WTC11 (cell line): ENCODE data around the gene GNPDA1.

ENCODE experiments used
- ATF1 ChIP-seq: sonication (generic); formaldehyde crosslinking; IDR thresholded peaks from 2 replicates; pipeline ENCODE4 v1.8.1; 2023; ENCODE audit warnings: mild to moderate bottlenecking, moderate library complexity, missing genetic modification reagents
- CBFB ChIP-seq: sonication (generic); formaldehyde crosslinking; IDR thresholded peaks from 2 replicates; pipeline ENCODE4 v1.8.1; 2022; ENCODE audit warnings: mild to moderate bottlenecking, low read depth, missing genetic modification reagents
- GRHL2 ChIP-seq: fragments of 250-450 bp; sonication (Bioruptor Pico); IDR thresholded peaks from 2 replicates; pipeline ENCODE4 v1.8.0; 2022; ENCODE audit warnings: mild to moderate bottlenecking, moderate library complexity; ENCODE audit not compliant: insufficient replicate concordance, severe bottlenecking
- NR2C2 ChIP-seq: sonication (generic); formaldehyde crosslinking; IDR thresholded peaks from 2 replicates; pipeline ENCODE4 v1.8.0; 2022; ENCODE audit warnings: mild to moderate bottlenecking, missing genetic modification reagents
- SMAD3 ChIP-seq: sonication (generic); formaldehyde crosslinking; IDR thresholded peaks from 2 replicates; pipeline ENCODE4 v1.8.0; 2022; ENCODE audit warnings: missing genetic modification reagents, mild to moderate bottlenecking, borderline replicate concordance
- ZNF121 ChIP-seq: sonication (generic); formaldehyde crosslinking; IDR thresholded peaks from 2 replicates; pipeline ENCODE4 v1.8.0; 2023; ENCODE audit warnings: missing genetic modification reagents
- ZNF232 ChIP-seq: sonication (generic); formaldehyde crosslinking; IDR thresholded peaks from 2 replicates; pipeline ENCODE4 v1.8.0; 2022; ENCODE audit warnings: mild to moderate bottlenecking, missing genetic modification reagents
- ZNF263 ChIP-seq: sonication (generic); formaldehyde crosslinking; IDR thresholded peaks from 2 replicates; pipeline ENCODE4 v1.8.1; 2022; ENCODE audit warnings: low read depth, mild to moderate bottlenecking, moderate library complexity, missing genetic modification reagents
- TF ChIP-seq, protein P1 (sequence below): sonication (generic); formaldehyde crosslinking; IDR thresholded peaks from 2 replicates; pipeline ENCODE4 v1.8.0; 2022; ENCODE audit warnings: mild to moderate bottlenecking, missing genetic modification reagents
- TF ChIP-seq, protein P2 (sequence below): fragments of 200-600 bp; IDR thresholded peaks from 2 replicates; pipeline ENCODE4 v1.8.0; 2022; ENCODE audit warnings: antibody characterized with exemption
- TF ChIP-seq, protein P3 (sequence below): sonication (generic); formaldehyde crosslinking; IDR thresholded peaks from 2 replicates; pipeline ENCODE4 v1.8.1; 2023; ENCODE audit warnings: mild to moderate bottlenecking, missing genetic modification reagents
- TF ChIP-seq, protein P4 (sequence below): sonication (generic); formaldehyde crosslinking; IDR thresholded peaks from 2 replicates; pipeline ENCODE4 v1.8.0; 2022; ENCODE audit warnings: mild to moderate bottlenecking, missing genetic modification reagents
- TF ChIP-seq, protein P5 (sequence below): sonication (generic); formaldehyde crosslinking; IDR thresholded peaks from 2 replicates; pipeline ENCODE4 v1.8.1; 2022; ENCODE audit warnings: missing genetic modification reagents, borderline replicate concordance

DNA sequence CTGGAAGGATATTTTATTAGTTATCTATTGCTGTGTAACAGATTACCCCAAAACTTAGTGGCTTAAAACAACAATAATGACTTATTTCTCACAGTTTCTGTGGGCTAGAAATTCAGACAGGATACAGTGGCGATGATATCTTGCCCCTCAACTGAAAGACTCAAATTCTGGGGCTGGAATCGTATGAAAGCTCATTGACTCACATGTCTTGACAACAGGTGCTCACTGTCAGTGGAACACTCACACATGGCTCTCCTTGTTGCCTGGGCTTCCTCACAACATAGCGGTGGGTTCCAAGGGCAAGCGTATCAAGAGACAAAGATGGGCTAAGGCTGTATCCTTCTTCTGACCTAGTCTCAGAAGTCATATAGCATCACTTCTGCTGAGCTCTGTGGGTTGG lies 3.7 kb upstream of the GNPDA1 start:
- no peak for TF ChIP-seq NR2C2 (CRISPR knock-in tag)
- no peak for TF ChIP-seq CBFB (CRISPR knock-in tag)
- TF ChIP-seq, protein P1, sequence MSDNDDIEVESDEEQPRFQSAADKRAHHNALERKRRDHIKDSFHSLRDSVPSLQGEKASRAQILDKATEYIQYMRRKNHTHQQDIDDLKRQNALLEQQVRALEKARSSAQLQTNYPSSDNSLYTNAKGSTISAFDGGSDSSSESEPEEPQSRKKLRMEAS (CRISPR knock-in tag): no peak
- no peak for TF ChIP-seq ATF1 (CRISPR knock-in tag)
- TF ChIP-seq, protein P2, sequence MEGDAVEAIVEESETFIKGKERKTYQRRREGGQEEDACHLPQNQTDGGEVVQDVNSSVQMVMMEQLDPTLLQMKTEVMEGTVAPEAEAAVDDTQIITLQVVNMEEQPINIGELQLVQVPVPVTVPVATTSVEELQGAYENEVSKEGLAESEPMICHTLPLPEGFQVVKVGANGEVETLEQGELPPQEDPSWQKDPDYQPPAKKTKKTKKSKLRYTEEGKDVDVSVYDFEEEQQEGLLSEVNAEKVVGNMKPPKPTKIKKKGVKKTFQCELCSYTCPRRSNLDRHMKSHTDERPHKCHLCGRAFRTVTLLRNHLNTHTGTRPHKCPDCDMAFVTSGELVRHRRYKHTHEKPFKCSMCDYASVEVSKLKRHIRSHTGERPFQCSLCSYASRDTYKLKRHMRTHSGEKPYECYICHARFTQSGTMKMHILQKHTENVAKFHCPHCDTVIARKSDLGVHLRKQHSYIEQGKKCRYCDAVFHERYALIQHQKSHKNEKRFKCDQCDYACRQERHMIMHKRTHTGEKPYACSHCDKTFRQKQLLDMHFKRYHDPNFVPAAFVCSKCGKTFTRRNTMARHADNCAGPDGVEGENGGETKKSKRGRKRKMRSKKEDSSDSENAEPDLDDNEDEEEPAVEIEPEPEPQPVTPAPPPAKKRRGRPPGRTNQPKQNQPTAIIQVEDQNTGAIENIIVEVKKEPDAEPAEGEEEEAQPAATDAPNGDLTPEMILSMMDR: no peak
- TF ChIP-seq ZNF263: no peak
- TF ChIP-seq ZNF121 (CRISPR knock-in tag): no peak
- TF ChIP-seq, protein P3, sequence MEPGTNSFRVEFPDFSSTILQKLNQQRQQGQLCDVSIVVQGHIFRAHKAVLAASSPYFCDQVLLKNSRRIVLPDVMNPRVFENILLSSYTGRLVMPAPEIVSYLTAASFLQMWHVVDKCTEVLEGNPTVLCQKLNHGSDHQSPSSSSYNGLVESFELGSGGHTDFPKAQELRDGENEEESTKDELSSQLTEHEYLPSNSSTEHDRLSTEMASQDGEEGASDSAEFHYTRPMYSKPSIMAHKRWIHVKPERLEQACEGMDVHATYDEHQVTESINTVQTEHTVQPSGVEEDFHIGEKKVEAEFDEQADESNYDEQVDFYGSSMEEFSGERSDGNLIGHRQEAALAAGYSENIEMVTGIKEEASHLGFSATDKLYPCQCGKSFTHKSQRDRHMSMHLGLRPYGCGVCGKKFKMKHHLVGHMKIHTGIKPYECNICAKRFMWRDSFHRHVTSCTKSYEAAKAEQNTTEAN (CRISPR knock-in tag): no peak
- TF ChIP-seq, protein P4, sequence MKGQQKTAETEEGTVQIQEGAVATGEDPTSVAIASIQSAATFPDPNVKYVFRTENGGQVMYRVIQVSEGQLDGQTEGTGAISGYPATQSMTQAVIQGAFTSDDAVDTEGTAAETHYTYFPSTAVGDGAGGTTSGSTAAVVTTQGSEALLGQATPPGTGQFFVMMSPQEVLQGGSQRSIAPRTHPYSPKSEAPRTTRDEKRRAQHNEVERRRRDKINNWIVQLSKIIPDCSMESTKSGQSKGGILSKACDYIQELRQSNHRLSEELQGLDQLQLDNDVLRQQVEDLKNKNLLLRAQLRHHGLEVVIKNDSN (CRISPR knock-in tag): no peak
- no peak for TF ChIP-seq SMAD3 (CRISPR knock-in tag)
- no peak for TF ChIP-seq GRHL2 (CRISPR knock-in tag)
- TF ChIP-seq, protein P5, sequence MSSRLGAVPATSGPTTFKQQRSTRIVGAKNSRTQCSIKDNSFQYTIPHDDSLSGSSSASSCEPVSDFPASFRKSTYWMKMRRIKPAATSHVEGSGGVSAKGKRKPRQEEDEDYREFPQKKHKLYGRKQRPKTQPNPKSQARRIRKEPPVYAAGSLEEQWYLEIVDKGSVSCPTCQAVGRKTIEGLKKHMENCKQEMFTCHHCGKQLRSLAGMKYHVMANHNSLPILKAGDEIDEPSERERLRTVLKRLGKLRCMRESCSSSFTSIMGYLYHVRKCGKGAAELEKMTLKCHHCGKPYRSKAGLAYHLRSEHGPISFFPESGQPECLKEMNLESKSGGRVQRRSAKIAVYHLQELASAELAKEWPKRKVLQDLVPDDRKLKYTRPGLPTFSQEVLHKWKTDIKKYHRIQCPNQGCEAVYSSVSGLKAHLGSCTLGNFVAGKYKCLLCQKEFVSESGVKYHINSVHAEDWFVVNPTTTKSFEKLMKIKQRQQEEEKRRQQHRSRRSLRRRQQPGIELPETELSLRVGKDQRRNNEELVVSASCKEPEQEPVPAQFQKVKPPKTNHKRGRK: no peak
- no peak for TF ChIP-seq ZNF232 (CRISPR knock-in tag)
